ENCODE measurements around the gene REN. TPM values are rescaled to one million over a fixed set of nuclear protein-coding genes. Genes with fewer than 3 reads are reported as not detected.

Gene REN
- total and polyA plus RNA-seq, 2 of the 8 experiments (the other 6 are each of a cell fraction or from before 2014, with no cell fraction given): 0.05 TPM; not detected in 1

GRCh38 chr1:204198348-204199340 lies 32.5 kb upstream of the REN start (continued):
- no peak for TF ChIP-seq ATF3 (IDR thresholded peaks at IDR 0.05; ENCODE audit: insufficient read depth, low read depth, low read length)
- 0 out of 4 replicates have a peak, but pooled peaks of 1 of the 2 experiments have one; percentile 34 for TF ChIP-seq SIN3A (conservative IDR thresholded peaks at IDR 0.05 in 1 of 2, IDR thresholded peaks at IDR 0.05 in 1 of 2; ENCODE audit: low read depth in 1 of 2, low read length in 2 of 2)
- no peak for TF ChIP-seq KDM4A (IDR thresholded peaks at IDR 0.05; ENCODE audit: low read depth, low read length, severe bottlenecking)
- TF ChIP-seq HDAC2 (IDR thresholded peaks at IDR 0.05; ENCODE audit: borderline replicate concordance in 1 of 2, low read depth in 2 of 2, low read length in 2 of 2): no peak
- no peak for TF ChIP-seq ATF2 (IDR thresholded peaks at IDR 0.05; ENCODE audit: low read length)
- peak; percentile 16 to 29; a peak in 2 of 4 replicates for TF ChIP-seq RAD21 (IDR thresholded peaks at IDR 0.05 in 1 of 2, conservative IDR thresholded peaks at IDR 0.05 in 1 of 2; ENCODE audit: low read depth in 2 of 2, low read length in 2 of 2)
- no peak for TF ChIP-seq GTF2F1 (IDR thresholded peaks at IDR 0.05; ENCODE audit: borderline replicate concordance, low read depth, low read length)
- no peak for TF ChIP-seq POLR2A (IDR thresholded peaks at IDR 0.05; ENCODE audit: control extremely low read depth in 1 of 2, low read depth in 2 of 2, low read length in 2 of 2)
